ENCODE data around the gene XNDC1N.

DNA sequence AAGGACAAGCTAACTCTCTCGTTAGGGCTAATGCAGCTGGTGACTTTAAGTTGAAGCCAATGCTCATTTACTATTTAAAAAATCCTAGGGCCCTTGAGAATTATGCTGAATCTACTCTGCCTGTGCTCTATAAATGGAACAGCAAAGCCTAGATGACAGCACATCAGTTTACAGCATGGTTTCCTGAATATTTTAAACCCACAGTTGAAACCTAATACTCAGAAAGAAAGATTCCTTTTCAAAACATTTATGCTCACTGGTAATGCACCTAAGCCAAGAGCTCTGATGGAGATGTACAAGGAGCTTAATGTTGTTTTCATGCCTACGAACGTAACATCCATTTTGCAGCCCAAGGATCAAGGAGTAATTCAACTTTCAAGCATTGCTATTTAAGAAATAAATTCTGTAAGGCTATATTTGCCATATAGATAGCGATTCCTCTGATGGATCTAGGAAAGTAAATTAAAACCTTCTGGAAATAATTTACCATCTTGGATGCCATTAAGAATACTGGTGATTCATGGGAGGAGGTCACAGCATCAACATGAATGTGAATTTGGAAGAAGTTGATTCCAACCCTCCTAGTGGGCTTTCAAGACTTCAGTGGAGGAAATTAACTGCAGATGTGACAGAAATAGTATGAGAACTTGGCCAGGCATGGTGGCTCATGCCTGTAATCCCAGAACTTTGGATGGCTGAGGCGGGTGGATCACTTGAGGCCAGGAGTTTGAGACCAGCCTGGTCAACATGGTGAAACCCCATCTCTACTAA is 14.5 kb downstream of the XNDC1N start:
- TF ChIP-seq, protein P1, sequence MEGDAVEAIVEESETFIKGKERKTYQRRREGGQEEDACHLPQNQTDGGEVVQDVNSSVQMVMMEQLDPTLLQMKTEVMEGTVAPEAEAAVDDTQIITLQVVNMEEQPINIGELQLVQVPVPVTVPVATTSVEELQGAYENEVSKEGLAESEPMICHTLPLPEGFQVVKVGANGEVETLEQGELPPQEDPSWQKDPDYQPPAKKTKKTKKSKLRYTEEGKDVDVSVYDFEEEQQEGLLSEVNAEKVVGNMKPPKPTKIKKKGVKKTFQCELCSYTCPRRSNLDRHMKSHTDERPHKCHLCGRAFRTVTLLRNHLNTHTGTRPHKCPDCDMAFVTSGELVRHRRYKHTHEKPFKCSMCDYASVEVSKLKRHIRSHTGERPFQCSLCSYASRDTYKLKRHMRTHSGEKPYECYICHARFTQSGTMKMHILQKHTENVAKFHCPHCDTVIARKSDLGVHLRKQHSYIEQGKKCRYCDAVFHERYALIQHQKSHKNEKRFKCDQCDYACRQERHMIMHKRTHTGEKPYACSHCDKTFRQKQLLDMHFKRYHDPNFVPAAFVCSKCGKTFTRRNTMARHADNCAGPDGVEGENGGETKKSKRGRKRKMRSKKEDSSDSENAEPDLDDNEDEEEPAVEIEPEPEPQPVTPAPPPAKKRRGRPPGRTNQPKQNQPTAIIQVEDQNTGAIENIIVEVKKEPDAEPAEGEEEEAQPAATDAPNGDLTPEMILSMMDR (IDR thresholded peaks at IDR 0.05) = no peak
- TF ChIP-seq POLR2A (IDR thresholded peaks at IDR 0.05) (no peak), EP300 (IDR thresholded peaks at IDR 0.05) (no peak), POLR2AphosphoS5 (IDR thresholded peaks at IDR 0.05) (no peak)
